D341Med (cell line): Measurements from ENCODE around the gene TRIM29.

Experiments used
- DNase-seq: peaks from one replicate; pipeline ENCODE4 v3.0.0; 2012; ENCODE audit warnings: low spot score

Gene TRIM29

GRCh38 chr11:120139316-120140069 lies 1.6 kb upstream of the TRIM29 start:
- peak; percentile 10 for DNase-seq

- peak; percentile 20 for DNase-seq
Observed at GRCh38 chr11:120137187-120137610, 714 bp downstream of the TRIM29 start.

- peak; percentile 3 for DNase-seq
Observed at GRCh38 chr11:120136356-120136755, 1.6 kb downstream of the TRIM29 start.

- peak; percentile 6 for DNase-seq
Observed at GRCh38 chr11:120135838-120136237, 2.1 kb downstream of the TRIM29 start.

GRCh38 chr11:120134931-120135228 lies 3.0 kb downstream of the TRIM29 start:
- DNase-seq, result no peak

GRCh38 chr11:120134106-120134930 lies 3.6 kb downstream of the TRIM29 start:
- DNase-seq, result no peak

GRCh38 chr11:120133216-120134105 lies 4.5 kb downstream of the TRIM29 start:
- DNase-seq, result no peak

- no peak for DNase-seq
Observed at GRCh38 chr11:120132645-120133185, 5.2 kb downstream of the TRIM29 start.

GRCh38 chr11:120131941-120132644 lies 5.8 kb downstream of the TRIM29 start:
- no peak for DNase-seq

- DNase-seq, result no peak
Observed at GRCh38 chr11:120130991-120131760, 6.7 kb downstream of the TRIM29 start.

GRCh38 chr11:120130176-120130980 lies 7.5 kb downstream of the TRIM29 start:
- no peak for DNase-seq

- DNase-seq, result no peak
Observed at GRCh38 chr11:120129570-120129969, 8.3 kb downstream of the TRIM29 start.

- DNase-seq, result no peak
Observed at GRCh38 chr11:120128392-120129119, 9.4 kb downstream of the TRIM29 start.

- DNase-seq, result no peak
Observed at GRCh38 chr11:120127236-120127635, 10.7 kb downstream of the TRIM29 start.

GRCh38 chr11:120126620-120127019 lies 11.3 kb downstream of the TRIM29 start:
- no peak for DNase-seq

- DNase-seq, result no peak
Observed at GRCh38 chr11:120125509-120125908, 12.4 kb downstream of the TRIM29 start.

- no peak for DNase-seq
Observed at GRCh38 chr11:120125024-120125423, 12.9 kb downstream of the TRIM29 start.

GRCh38 chr11:120124355-120124754 lies 13.6 kb downstream of the TRIM29 start:
- DNase-seq, result no peak

GRCh38 chr11:120123946-120124345 lies 14.0 kb downstream of the TRIM29 start:
- DNase-seq, result no peak
